Cardiac fibroblast (primary cell): Measurements from ENCODE around the gene GALNT17.

Experiments
- DNase-seq, 2 donors: peaks; one replicate each; pipeline versions ENCODE4 v3.0.0 to v3.0.0-alpha.2; 2010; ENCODE audit warnings: low read depth in 2 of 2
- H3K4me3 ChIP-seq, 2 donors: replicated peaks in 1 of 2; 1 replicate in 1 of 2; 2 replicates in 1 of 2; pipeline ENCODE4 v1.5.1; 2011; ENCODE audit warnings: low read depth in 2 of 2, low read length in 2 of 2, mild to moderate bottlenecking in 2 of 2, moderate library complexity in 1 of 2
- TF ChIP-seq, protein P1 (sequence below): IDR thresholded peaks from one replicate; pipeline ENCODE4 v1.5.1; 2011; ENCODE audit warnings: low read depth, mild to moderate bottlenecking, low read length, inconsistent platforms

GALNT17 gene

DNA sequence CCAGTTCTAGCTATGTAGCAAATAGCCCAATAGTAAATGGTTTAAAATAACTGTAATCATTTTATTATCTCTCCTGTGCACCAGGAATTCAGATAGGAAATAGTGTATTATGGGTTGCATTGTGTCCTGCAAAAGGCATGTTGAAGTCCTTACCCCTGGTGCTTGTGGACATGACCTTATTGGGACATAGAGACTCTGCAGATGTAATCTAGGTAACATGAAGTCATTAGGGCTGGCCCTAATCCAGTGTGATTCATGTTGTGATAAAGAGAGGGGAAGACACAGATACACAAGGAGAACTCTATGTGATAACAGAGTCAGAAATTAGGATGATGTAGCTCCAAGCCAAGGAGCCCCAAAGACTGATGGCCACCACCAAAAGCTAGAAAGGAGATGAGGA, 462.8 kb downstream of the GALNT17 start:
- no peak for DNase-seq
- TF ChIP-seq, protein P1, sequence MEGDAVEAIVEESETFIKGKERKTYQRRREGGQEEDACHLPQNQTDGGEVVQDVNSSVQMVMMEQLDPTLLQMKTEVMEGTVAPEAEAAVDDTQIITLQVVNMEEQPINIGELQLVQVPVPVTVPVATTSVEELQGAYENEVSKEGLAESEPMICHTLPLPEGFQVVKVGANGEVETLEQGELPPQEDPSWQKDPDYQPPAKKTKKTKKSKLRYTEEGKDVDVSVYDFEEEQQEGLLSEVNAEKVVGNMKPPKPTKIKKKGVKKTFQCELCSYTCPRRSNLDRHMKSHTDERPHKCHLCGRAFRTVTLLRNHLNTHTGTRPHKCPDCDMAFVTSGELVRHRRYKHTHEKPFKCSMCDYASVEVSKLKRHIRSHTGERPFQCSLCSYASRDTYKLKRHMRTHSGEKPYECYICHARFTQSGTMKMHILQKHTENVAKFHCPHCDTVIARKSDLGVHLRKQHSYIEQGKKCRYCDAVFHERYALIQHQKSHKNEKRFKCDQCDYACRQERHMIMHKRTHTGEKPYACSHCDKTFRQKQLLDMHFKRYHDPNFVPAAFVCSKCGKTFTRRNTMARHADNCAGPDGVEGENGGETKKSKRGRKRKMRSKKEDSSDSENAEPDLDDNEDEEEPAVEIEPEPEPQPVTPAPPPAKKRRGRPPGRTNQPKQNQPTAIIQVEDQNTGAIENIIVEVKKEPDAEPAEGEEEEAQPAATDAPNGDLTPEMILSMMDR: no peak
- no peak overlapping the region for H3K4me3 ChIP-seq

DNA sequence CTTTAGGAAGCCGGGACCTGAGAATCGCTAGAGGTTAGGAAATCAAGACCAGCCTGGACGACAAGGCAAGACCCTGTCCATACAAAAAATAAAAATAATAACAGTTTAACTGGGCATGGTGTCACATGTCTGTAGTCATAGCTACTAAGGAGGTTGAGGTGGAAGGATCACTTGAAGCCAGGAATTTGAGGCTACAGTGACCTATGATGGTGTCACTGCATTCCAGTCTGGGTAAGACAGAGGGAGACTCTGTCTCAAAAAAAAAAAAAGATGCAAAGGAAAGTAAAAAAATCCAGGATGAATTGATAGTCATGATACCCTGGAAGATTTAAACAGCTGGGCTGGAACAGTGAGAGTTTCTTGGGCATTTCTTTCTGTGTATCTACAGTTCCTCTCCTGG, 463.2 kb downstream of the GALNT17 start:
- DNase-seq: no peak
- TF ChIP-seq, protein P1: no peak

DNA sequence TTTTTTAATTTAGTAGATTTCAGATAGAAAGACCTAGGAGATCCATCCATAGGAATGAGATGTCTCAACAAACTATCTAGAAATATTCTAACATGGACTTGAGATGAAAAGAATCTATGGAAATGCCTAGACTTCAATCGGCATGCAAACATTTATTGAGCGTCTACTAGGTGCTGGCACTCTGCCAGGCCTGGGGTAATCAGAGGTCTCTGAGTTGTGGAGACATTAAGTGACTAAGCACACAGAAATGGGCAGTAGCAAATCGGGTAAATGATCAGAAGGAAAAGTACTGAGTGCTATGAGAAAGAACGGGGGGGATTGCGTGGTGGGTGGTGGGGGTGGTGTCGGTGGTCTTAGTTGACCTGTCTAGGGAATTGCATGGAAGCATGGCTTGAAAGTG, 466.6 kb downstream of the GALNT17 start:
- H3K4me3 ChIP-seq: no peak overlapping the region
- DNase-seq: no peak
- TF ChIP-seq, protein P1: no peak

More for the DNA sequence above, 463.2 kb downstream of the GALNT17 start:
- no peak overlapping the region for H3K4me3 ChIP-seq

DNA sequence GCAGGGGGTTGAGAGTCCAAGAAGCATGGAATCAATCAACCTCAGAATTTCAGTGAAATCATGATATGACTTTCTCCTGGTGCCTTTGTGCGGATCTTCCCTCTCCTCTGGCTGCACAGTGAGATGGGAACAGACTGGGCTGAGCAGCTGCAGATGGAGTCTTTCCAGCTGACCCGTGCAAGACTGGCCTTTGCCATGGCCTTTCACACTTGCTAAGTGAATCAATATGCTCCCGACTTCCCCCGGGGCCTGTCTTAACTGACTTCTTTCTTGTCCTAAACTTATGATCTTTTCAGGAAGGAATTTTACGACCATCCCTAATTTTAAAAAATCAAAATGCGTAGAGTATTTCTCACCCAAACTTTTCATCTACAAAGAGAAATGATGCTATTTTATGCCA, 469.9 kb downstream of the GALNT17 start:
- no peak for DNase-seq
- TF ChIP-seq, protein P1: no peak
- H3K4me3 ChIP-seq: no peak overlapping the region

DNA sequence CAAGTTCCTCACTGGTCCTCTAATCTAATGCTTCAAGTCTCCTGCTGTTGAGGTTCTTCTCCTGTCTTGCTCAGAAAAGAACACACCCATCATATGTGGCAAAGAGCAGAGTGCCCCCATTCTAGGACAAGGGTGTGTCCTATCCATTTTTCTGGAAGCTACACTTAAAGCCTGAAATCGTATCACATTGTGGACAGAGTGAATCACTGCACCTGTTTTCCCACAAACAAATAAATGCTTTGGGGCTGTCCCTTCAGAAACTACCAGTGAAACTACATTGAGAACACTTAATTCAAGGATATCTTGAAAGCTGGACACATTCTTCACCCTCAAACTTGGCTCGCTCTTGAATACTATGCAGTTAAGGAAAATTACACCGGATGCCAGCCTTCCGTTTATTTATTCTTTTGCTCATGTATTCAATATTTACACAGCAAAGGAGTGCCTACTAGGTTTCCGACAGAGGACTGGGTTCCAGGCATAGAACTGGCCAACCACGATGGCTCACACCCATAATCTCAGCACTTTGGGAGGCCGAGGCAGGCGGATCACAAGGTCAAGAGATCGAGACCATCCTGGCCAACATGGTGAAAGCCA, 473.0 kb downstream of the GALNT17 start:
- TF ChIP-seq, protein P1: no peak
- no peak overlapping the region for H3K4me3 ChIP-seq
- DNase-seq: no peak

DNA sequence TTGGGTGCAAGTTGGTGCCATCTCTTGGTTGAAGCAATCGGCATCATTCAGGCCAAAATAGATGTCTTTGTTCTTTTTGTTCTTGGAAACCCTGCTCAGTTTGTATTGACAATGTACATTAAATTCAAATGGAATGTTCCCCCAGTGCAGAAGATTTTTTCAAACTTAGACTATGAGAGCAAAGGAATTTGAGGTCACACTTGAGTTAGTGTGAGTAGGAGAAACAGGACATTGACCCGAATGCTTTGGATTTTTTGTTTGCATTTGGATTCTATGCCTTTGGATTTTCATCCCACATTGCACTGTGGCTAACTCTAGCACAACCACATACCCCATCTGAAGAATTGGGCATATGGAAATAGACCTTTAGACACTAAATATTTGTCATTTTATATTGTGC, 480.0 kb downstream of the GALNT17 start:
- no peak for DNase-seq
- TF ChIP-seq, protein P1: no peak
- H3K4me3 ChIP-seq: no peak overlapping the region

DNA sequence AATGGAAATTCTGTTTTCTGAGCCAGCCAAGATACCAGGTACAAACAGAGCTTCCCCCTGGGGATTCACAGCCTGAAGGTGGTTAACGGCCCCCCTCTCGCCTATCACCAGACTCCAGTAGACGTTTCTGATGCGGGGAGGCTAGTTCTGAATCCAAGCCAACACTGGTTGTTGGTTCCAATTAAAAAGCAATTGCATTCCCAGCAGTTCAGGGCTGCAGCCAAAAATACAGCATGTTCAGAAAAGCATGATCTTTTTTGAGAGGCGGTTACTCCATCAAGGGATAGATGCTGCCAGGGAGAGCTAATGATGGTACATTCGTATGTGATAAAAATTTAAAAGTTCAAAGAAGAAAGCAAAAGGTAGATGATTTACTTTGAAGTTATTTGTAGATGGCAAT, 481.0 kb downstream of the GALNT17 start:
- TF ChIP-seq, protein P1: no peak
- H3K4me3 ChIP-seq: no peak overlapping the region
- no peak for DNase-seq
